ENCODE measurements around the gene CGB5.
"Not testable (repeated sequence)": the region's sequence is repeated elsewhere in the genome, so short reads cannot be mapped to it uniquely, and the experiment has no call there.

Gene CGB5

DNA sequence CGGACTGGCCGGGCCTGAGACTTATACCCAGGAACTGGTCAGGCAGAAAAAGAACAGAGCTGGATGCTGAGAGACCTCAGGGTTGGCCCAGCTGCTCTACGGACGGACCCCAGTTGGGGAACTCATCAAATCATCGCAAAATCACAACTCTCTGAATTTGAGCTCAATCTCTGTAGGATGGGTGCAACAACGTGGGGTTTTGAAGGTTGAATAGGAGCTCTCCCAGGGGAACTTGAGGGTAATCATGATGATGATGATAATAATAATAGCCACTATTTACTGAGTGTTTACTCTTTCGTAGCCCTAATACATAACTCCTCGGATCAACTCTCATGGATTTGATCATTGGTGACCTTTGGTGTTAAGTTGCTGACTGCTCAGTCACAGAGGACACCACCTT is 13.3 kb upstream of the CGB5 start:
- H3K36me3 Mint-ChIP-seq, H3K27ac Mint-ChIP-seq, H3K9me3 Mint-ChIP-seq, DNase-seq, H3K4me1 Mint-ChIP-seq, H3K4me3 Mint-ChIP-seq: not testable (repeated sequence)
- H3K27me3 Mint-ChIP-seq, result peaks cover 11% of the 10 kb centered on the region
- CTCF ChIA-PET, result interaction anchor here (1.8 kb wide), 1 partner anchor 242 kb away, joined by 5 read pairs; no protein-coding TSS in a partner anchor

DNA sequence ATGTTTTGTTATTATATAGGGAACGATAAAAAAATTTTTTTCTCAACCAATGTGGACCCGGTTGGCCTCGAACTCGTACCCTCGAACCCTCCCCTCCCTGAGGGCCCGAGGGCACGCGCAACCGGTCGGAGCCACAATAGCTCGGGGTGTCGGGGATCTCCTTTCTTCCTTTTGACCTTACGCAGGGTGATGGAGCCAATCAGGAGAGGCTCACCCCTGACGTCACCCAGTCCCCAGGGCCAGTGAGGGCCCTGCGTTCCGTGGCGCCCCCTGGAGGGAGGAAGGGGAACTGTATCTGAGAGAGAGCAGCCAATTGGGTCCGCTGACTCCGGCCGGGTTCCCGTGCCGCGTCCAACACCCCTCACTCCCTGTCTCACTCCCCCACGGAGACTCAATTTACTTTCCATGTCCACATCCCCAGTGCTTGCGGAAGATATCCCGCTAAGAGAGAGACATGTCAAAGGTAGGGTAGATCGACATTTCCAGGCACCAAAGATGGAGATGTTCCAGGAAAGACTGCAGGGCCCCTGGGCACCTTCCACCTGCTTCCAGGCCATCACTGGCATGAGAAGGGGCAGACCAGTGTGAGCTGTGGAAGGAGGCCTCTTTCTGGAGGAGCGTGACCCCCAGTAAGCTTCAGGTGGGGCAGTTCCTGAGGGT is 11.9 kb upstream of the CGB5 start, which contains the start of gene CGB2:
Gene CGB2 (plus strand): TSS at position 249 of the 660 bp plus-strand sequence. CDS start 206 bp downstream, at position 455.
- CTCF ChIA-PET, result interaction anchor here (0.7 to 1.8 kb wide), 2 partner anchors 20 to 244 kb away, joined by 3 to 5 read pairs; no protein-coding TSS in a partner anchor
- H3K36me3 Mint-ChIP-seq, result not testable (repeated sequence)
- DNase-seq, result peak; percentile 70

DNA sequence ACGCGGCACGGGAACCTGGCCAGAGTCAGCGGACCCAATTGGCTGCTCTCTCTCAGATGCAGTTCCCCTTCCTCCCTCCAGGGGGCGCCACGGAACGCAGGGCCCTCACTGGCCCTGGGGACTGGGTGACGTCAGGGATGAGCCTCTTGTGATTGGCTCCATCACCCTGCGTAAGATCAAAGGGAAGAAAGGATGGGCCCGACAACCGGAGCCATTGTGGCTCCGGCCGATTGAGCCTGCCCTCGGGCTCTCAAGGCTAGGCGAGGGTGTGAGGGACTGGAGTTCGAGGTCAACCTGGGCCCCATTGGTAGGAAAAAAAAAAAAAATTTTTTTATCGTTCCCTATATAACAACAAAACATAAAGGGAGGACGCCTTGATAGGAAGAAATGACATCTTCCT is 6.8 kb upstream of the CGB5 start, which contains the start of gene CGB1:
Gene CGB1 (minus strand): TSS at position 81 of the 400 bp plus-strand sequence. CDS start 184 bp downstream, outside the sequence.
- H3K27ac Mint-ChIP-seq, result peak within 1 kb of the TSS; percentile 76
- H3K27me3 Mint-ChIP-seq, result peaks cover 15% of the 10 kb centered on the region
- H3K9me3 Mint-ChIP-seq, H3K4me1 Mint-ChIP-seq, H3K4me3 Mint-ChIP-seq, H3K36me3 Mint-ChIP-seq, CTCF ChIA-PET: not testable (repeated sequence)
- DNase-seq, result peak; percentile 65

More for the DNA sequence above, 11.9 kb upstream of the CGB5 start, which contains the start of gene CGB2:
- H3K9me3 Mint-ChIP-seq, H3K27ac Mint-ChIP-seq, H3K4me3 Mint-ChIP-seq, H3K4me1 Mint-ChIP-seq: not testable (repeated sequence)
- H3K27me3 Mint-ChIP-seq, result peaks cover 19% of the 10 kb centered on the region

DNA sequence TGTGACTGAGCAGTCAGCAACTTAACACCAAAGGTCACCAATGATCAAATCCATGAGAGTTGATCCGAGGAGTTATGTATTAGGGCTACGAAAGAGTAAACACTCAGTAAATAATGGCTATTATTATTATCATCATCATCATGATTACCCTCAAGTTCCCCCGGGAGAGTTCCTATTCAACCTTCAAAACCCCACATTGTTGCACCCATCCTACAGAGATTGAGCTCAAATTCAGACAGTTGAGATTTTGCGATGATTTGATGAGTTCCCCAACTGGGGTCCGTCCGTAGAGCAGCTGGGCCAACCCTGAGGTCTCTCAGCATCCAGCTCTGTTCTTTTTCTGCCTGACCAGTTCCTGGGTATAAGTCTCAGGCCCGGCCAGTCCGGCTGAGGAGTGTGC is 5.5 kb upstream of the CGB5 start:
- DNase-seq, H3K36me3 Mint-ChIP-seq, H3K4me3 Mint-ChIP-seq, H3K27me3 Mint-ChIP-seq, H3K9me3 Mint-ChIP-seq, H3K4me1 Mint-ChIP-seq, H3K27ac Mint-ChIP-seq: not testable (repeated sequence)
- CTCF ChIA-PET, result interaction anchor here (0.7 to 1.0 kb wide), 2 partner anchors 36 to 187 kb away, joined by 3 read pairs; no protein-coding TSS in a partner anchor

DNA sequence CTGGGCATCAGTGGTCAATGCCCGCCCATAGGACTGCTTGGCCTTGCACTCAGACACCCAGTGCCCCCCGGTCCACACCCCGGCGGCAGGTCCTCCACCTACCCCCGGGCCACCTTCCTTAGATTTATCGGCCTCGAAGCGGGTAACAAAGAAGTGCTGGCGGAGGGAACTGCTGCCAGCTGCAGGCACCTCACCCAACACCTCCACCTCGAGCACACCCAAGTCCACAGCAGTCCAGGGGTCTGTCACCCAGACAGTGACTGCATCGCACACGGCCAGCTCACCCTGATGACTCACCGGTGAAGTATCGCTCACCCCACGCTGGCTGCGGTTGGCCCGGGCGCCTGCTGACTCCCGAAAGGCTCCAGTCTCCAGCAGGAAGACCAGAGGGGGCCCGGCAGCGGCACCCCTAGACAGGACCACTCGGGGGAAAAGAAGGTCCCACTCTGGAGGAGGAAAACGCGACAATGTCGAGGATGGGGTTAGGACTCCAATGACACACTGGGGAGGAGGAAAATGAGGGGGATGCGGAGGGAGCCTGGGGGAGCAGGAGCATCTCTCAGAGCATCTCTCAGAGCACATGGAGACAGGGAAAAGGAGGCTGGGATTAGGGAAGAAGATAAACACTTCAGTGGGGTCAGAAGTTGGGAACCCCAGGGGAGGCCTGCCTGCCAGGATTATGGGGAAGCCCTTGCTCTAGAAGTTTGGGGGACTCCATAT is 4.9 kb upstream of the CGB5 start:
- not testable (repeated sequence) for DNase-seq, H3K27ac Mint-ChIP-seq
- CTCF ChIA-PET, result interaction anchor here (0.7 to 1.0 kb wide), 2 partner anchors 25 to 36 kb away, joined by 3 read pairs; no protein-coding TSS in a partner anchor

GRCh38 chr19:49039736-49040135 is 3.9 kb upstream of the CGB5 start:
- not testable (repeated sequence) for H3K27me3 Mint-ChIP-seq, H3K4me1 Mint-ChIP-seq, H3K9me3 Mint-ChIP-seq, H3K4me3 Mint-ChIP-seq, H3K27ac Mint-ChIP-seq, H3K36me3 Mint-ChIP-seq, DNase-seq
- CTCF ChIA-PET, result interaction anchor here (0.7 kb wide), 1 partner anchor 24 kb away, joined by 3 read pairs; no protein-coding TSS in a partner anchor

More for the DNA sequence above, 4.9 kb upstream of the CGB5 start:
- not testable (repeated sequence) for H3K36me3 Mint-ChIP-seq, H3K9me3 Mint-ChIP-seq, H3K4me1 Mint-ChIP-seq, H3K4me3 Mint-ChIP-seq, H3K27me3 Mint-ChIP-seq

DNA sequence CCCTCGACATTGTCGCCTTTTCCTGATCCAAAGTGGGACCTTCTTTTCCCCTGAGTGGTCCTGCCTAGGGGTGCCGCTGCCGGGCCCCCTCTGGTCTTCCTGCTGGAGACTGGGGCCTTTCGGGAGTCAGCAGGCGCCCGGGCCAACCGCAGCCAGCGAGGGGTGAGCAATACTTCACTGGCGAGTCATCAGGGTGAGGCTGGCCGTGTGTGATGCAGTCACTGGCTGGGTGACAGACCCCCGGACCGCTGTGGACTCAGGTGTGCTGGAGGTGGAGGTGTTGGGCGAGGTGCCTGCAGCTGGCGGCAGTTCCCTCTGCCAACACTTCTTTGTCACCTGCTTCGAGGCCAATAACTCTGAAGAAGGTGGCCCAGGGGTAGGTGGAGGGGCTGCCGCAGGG is 1.5 kb upstream of the CGB5 start:
- H3K27me3 Mint-ChIP-seq, result peaks cover 4% of the 10 kb centered on the region
- no peaks in the 10 kb centered on the region for H3K36me3 Mint-ChIP-seq
- no peak overlapping the region for H3K4me3 Mint-ChIP-seq
- DNase-seq, result no peak
- CTCF ChIA-PET, result no interaction called here
- H3K4me1 Mint-ChIP-seq, result no peaks in the 10 kb centered on the region
- H3K9me3 Mint-ChIP-seq, result no peaks in the 10 kb centered on the region
- no peak overlapping the region for H3K27ac Mint-ChIP-seq

DNA sequence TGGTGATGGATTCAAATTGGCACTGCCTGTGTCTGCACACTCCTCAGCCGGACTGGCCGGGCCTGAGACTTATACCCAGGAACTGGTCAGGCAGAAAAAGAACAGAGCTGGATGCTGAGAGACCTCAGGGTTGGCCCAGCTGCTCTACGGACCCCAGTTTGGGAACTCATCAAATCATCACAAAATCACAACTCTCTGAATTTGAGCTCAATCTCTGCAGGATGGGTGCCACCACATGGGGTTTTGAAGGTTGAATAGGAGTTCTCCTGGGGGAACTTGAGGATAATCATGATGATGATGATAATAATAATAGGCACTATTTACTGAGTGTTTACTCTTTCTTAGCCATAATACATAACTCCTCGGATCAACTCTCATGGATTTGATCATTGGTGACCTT is 982 bp upstream of the CGB5 start:
- DNase-seq, H3K36me3 Mint-ChIP-seq, H3K9me3 Mint-ChIP-seq, H3K4me1 Mint-ChIP-seq, H3K27me3 Mint-ChIP-seq, H3K4me3 Mint-ChIP-seq, H3K27ac Mint-ChIP-seq, CTCF ChIA-PET: not testable (repeated sequence)

DNA sequence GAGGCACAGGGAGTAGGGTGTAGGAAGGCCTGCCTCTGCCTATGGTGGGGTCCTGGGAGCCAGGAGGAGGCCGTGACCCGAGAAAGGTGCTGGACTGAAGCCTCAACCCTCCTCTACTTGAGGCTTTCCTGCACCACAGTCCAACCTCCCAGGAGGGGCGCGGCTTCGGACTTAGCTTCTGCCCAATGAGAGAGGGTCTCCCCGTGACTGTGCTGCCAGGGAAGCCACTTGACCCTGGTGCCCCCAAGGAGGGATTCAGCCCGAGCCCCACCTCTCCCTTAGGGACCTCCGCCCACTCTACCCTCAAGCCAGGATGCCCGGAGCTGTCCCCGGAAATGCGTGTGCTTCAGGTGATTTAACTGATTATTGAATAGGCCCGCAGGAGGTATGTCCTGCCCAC is 5.4 kb downstream of the CGB5 start, which contains the start of gene CGB8:
Gene CGB8 (minus strand): TSS at position 101 of the 400 bp plus-strand sequence. CDS start 372 bp downstream, outside the sequence.
- CTCF ChIA-PET, H3K9me3 Mint-ChIP-seq, DNase-seq, H3K4me3 Mint-ChIP-seq, H3K36me3 Mint-ChIP-seq, H3K4me1 Mint-ChIP-seq, H3K27ac Mint-ChIP-seq: not testable (repeated sequence)
- H3K27me3 Mint-ChIP-seq, result peaks cover 25% of the 10 kb centered on the region

- H3K4me1 Mint-ChIP-seq, H3K4me3 Mint-ChIP-seq, H3K36me3 Mint-ChIP-seq, H3K9me3 Mint-ChIP-seq, CTCF ChIA-PET, H3K27ac Mint-ChIP-seq, DNase-seq: not testable (repeated sequence)
- peaks cover 30% of the 10 kb centered on the region for H3K27me3 Mint-ChIP-seq
Observed at GRCh38 chr19:49049834-49050233, 6.2 kb downstream of the CGB5 start.

- H3K27ac Mint-ChIP-seq, H3K9me3 Mint-ChIP-seq, H3K4me1 Mint-ChIP-seq, H3K36me3 Mint-ChIP-seq, H3K4me3 Mint-ChIP-seq, DNase-seq, CTCF ChIA-PET: not testable (repeated sequence)
- H3K27me3 Mint-ChIP-seq, result peaks cover 33% of the 10 kb centered on the region
Observed at GRCh38 chr19:49050376-49051033, 6.9 kb downstream of the CGB5 start.

DNA sequence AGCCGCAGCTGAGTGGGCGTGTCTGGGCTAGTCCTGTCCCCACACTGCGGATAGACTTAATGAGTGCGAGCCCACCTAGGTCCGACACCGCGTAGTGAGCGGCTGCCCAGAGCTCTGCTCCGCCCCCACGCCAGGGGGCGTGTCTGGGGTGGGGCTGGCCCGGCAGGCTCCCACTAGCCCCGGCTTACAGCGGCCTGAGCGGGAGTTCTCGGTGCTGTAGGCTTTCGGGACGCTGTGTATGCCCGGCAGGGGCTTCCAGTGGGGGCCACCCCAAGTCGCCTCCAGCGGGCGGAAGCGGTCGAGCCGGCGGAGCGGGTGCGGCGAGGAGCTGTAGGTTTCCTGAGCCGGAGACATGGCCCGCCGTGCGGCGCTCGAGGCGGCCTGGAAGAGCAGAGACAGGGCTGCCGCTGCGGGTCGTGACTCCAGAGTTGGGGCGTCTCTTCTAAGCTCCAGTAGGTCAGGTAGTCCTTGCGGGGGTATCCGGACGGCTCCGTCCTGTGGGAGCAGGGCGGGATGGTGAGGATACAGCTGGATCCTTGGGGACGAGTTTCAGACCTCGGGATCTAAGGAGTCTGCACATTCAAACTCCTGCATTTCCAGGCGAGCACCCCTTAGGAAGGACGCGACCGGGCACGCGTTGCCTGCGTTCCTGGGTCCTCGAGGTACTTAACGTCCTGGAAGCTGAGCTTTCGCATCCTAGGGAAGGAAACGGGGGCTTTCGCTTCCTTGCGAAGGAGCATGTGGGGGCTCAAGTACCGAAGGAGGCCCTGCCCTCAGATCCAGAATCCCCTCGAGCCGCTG is 12.7 kb downstream of the CGB5 start:
- H3K36me3 Mint-ChIP-seq, result peaks cover 3% of the 10 kb centered on the region
- H3K9me3 Mint-ChIP-seq, result no peaks in the 10 kb centered on the region
- peak overlapping the region; percentile 70 for H3K4me3 Mint-ChIP-seq
- H3K27me3 Mint-ChIP-seq, result peaks cover 83% of the 10 kb centered on the region
- CTCF ChIA-PET, result interaction anchor here (1.0 to 1.4 kb wide), 2 partner anchors 42 to 56 kb away, joined by 4 to 6 read pairs; no protein-coding TSS in a partner anchor
- no peak overlapping the region for H3K27ac Mint-ChIP-seq
- DNase-seq, result peak; percentile 66
- H3K4me1 Mint-ChIP-seq, result peaks cover 26% of the 10 kb centered on the region

DNA sequence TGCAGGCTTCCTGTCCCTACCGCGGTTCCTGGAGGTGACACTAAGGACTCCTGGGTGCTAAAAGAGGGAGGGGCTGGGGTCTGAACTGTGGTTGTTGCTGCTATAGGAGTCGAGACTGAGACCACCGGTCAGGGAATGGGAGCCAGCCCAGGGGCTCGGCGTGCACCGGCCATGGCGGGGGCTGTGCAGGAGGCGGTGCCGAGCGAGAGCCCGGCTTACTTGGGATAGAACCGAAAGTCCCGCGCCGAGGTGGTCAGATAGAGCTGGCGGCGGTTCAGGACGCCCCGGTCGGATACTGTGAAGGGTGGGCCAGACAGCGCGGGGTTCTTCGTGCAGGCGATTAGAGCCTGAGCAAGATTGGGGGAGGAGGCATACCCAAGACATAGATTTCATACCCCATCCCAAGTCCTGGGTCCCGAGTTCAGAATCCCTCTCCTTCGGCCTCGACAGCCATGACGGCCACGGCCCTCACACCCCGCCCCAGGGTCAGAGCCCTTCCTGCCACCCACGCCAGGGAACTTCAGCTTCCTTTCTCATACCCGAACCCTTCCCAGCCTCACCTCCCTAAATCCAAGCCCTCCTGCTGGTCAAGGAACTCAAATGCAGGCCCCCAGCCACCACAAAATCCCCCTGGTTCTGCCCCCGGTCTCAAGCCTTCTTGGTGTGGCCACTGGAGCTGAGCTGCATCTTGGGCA is 13.4 kb downstream of the CGB5 start:
- H3K27ac Mint-ChIP-seq, H3K36me3 Mint-ChIP-seq, H3K9me3 Mint-ChIP-seq, DNase-seq: not testable (repeated sequence)
- CTCF ChIA-PET, result interaction anchor here (1.0 kb wide), 1 partner anchor 41 kb away, joined by 6 read pairs; no protein-coding TSS in a partner anchor
- Mint-ChIP-seq H3K27me3 (peaks cover 91% of the 10 kb centered on the region), H3K4me3 (peak overlapping the region; percentile 70), H3K4me1 (peaks cover 26% of the 10 kb centered on the region)

Measured in activated naive CD4-positive, alpha-beta T cell treated with anti-CD3 and anti-CD28 coated beads, Interleukin-2, amount 10 ng/mL, durations not matched to agents 7 days and 5 days (primary cell).